GM12865 (cell line): ENCODE results near the gene SLITRK2.

Source experiments
- DNase-seq: peaks from one replicate; pipeline ENCODE4 v3.0.0; 2010; ENCODE audit warnings: low read depth
- H3K4me3 ChIP-seq: 2 replicates; pipeline ENCODE4 v1.5.1; 2011; ENCODE audit warnings: mild to moderate bottlenecking, low read depth, low read length, control low read depth
- CTCF ChIP-seq: IDR thresholded peaks from 2 replicates; pipeline ENCODE4 v1.5.1; 2011; ENCODE audit warnings: low read length, control low read depth, low read depth, inconsistent platforms; ENCODE audit not compliant: insufficient read depth; ENCODE audit errors: missing control alignments

The SLITRK2 gene

GRCh38 chrX:145818186-145819113, 821 bp downstream of the SLITRK2 start:
- H3K4me3 ChIP-seq = no peak overlapping the region
- TF ChIP-seq CTCF = no peak
- DNase-seq = no peak

GRCh38 chrX:145820825-145821224, 3.2 kb downstream of the SLITRK2 start:
- DNase-seq = no peak

GRCh38 chrX:145821291-145821897, 3.8 kb downstream of the SLITRK2 start:
- H3K4me3 ChIP-seq = no peak overlapping the region
- no peak for TF ChIP-seq CTCF
- no peak for DNase-seq

More at GRCh38 chrX:145820825-145821224, 3.2 kb downstream of the SLITRK2 start:
- no peak for TF ChIP-seq CTCF
- no peak overlapping the region for H3K4me3 ChIP-seq

- no peak for DNase-seq
- H3K4me3 ChIP-seq = no peak overlapping the region
- TF ChIP-seq CTCF = no peak
Measured at GRCh38 chrX:145821898-145822571, 4.4 kb downstream of the SLITRK2 start.

- DNase-seq = no peak
- TF ChIP-seq CTCF = no peak
- H3K4me3 ChIP-seq = no peak overlapping the region
Measured at GRCh38 chrX:145823132-145823531, 5.5 kb downstream of the SLITRK2 start.

- H3K4me3 ChIP-seq = no peak overlapping the region
- peak; percentile 0 for DNase-seq
- TF ChIP-seq CTCF = no peak
Measured at GRCh38 chrX:145825896-145826295, 8.3 kb downstream of the SLITRK2 start.
